Astrocyte (in vitro differentiated cells and primary cell): ENCODE data around the gene NTN3.

Source experiments
- CTCF ChIP-seq: IDR thresholded peaks from 2 replicates; pipeline ENCODE4 v1.5.1; 2011; ENCODE audit warnings: low read depth, mild to moderate bottlenecking, inconsistent platforms, low read length, moderate library complexity; ENCODE audit not compliant: insufficient read depth
- EZH2 ChIP-seq: IDR thresholded peaks from 2 replicates; pipeline ENCODE4 v1.6.1; 2012; ENCODE audit warnings: mild to moderate bottlenecking, low read length, inconsistent platforms; ENCODE audit not compliant: insufficient read depth

- TF ChIP-seq CTCF, result no peak
- no peak for TF ChIP-seq EZH2
Measured at GRCh38 chr16:2436110-2436509, 35.0 kb upstream of the NTN3 start.
